Endothelial cell of umbilical vein (primary cell): ENCODE data around the gene PSMB4. TPM values are rescaled to one million over a fixed set of nuclear protein-coding genes. Genes with fewer than 3 reads are reported as not detected.
A peak's percentile ranks its signal among the peaks of the same experiment; 100 is the strongest.
"Not testable (repeated sequence)": the region's sequence is repeated elsewhere in the genome, so short reads cannot be mapped to it uniquely, and the experiment has no call there.

Experiments
- Bru-seq: library from RNA; stranded (reverse); fragments of 400-500 nt; gene quantifications from one replicate; lab custom pipeline; 2021; lab: Mats Ljungman, UMichigan
- BruChase-seq, 2 experiments: library from RNA; stranded (reverse); fragments of 400-500 nt; gene quantifications; one replicate each; lab custom pipeline; 2021; lab: Mats Ljungman, UMichigan
- BruUV-seq: library from RNA; stranded (reverse); fragments of 400-500 nt; replicated peaks from 2 replicates; lab custom pipeline; 2021; lab: Mats Ljungman, UMichigan
- CTCF ChIA-PET: fragments of 300-600, 350-600 bp; sonication (Branson Sonifier 250); formaldehyde crosslinking; loops from one replicate; lab custom pipeline; 2021; ENCODE audit warnings: antibody characterized with exemption, inconsistent platforms; lab: Charles Lee
- POLR2A ChIA-PET: fragments of 300-600, 350-600 bp; sonication (Branson Sonifier 250); formaldehyde crosslinking; loops from one replicate; lab custom pipeline; 2021; ENCODE audit warnings: antibody characterized with exemption, inconsistent platforms; lab: Charles Lee
- DNase-seq: peaks from one replicate; pipeline ENCODE4 v3.0.0-alpha.2; 2011; ENCODE audit warnings: low read depth, low spot score
- FAIRE-seq: peaks from 2 replicates; lab custom pipeline; 2011; peaks lifted over from hg19 to GRCh38; lab: Jason Lieb, UNC
- H2AFZ ChIP-seq: 2 replicates; pipeline ENCODE4 v1.6.0; 2012; ENCODE audit warnings: low read depth, low read length, control low read depth, inconsistent platforms
- H3K27ac ChIP-seq: 2 replicates; pipeline ENCODE4 v1.5.1; 2011; ENCODE audit warnings: low read depth, mild to moderate bottlenecking, control low read depth, low read length, moderate library complexity; ENCODE audit not compliant: insufficient read depth
- H3K27me3 ChIP-seq, 2 experiments: 2 replicates each; pipeline versions ENCODE4 v1.6.0 to v1.6.1; 2011; ENCODE audit warnings: low read length in 2 of 2, mixed read lengths in 1 of 2; ENCODE audit not compliant: control insufficient read depth in 2 of 2, insufficient read depth in 2 of 2
- H3K36me3 ChIP-seq, 2 experiments: 2 replicates in 1 of 2; 3 replicates in 1 of 2; pipeline ENCODE4 v1.5.1; 2011; ENCODE audit warnings: low read length in 2 of 2, mild to moderate bottlenecking in 1 of 2, moderate library complexity in 1 of 2; ENCODE audit not compliant: control insufficient read depth in 2 of 2, insufficient read depth in 2 of 2; ENCODE audit errors: extremely low read depth in 1 of 2
- H3K4me1 ChIP-seq: 3 replicates; pipeline ENCODE4 v1.5.1; 2011; ENCODE audit warnings: mild to moderate bottlenecking, low read length; ENCODE audit not compliant: control insufficient read depth, insufficient read depth; ENCODE audit errors: extremely low read depth
- H3K4me2 ChIP-seq: 2 replicates; pipeline ENCODE4 v1.6.1; 2011; ENCODE audit warnings: low read length, control low read depth, mixed read lengths; ENCODE audit not compliant: insufficient read depth
- H3K4me3 ChIP-seq, 3 experiments: fragments of 200-600 bp in 1 of 3; sonication (generic), shearing (Covaris generic) in 1 of 3; replicated peaks in 1 of 3; 2 replicates each; pipeline ENCODE4 v1.5.1; 2011 to 2016; ENCODE audit warnings: control low read depth in 3 of 3, low read length in 3 of 3, mild to moderate bottlenecking in 2 of 3, inconsistent platforms in 1 of 3, low read depth in 1 of 3, moderate library complexity in 1 of 3; ENCODE audit not compliant: insufficient read depth in 1 of 3
- H3K79me2 ChIP-seq: 2 replicates; pipeline ENCODE4 v1.6.0; 2012; ENCODE audit warnings: low read length, inconsistent platforms; ENCODE audit not compliant: control insufficient read depth, insufficient read depth
- H3K9ac ChIP-seq: replicated peaks from 2 replicates; pipeline ENCODE3; 2011; ENCODE audit warnings: low read length, control low read depth; ENCODE audit not compliant: insufficient read depth; ENCODE audit errors: extremely low read depth
- H3K9me1 ChIP-seq: replicated peaks from 3 replicates; pipeline ENCODE4 v1.6.0; 2011; ENCODE audit warnings: mild to moderate bottlenecking, low read length; ENCODE audit not compliant: control insufficient read depth, insufficient read depth; ENCODE audit errors: extremely low read depth
- H3K9me3 ChIP-seq: replicated peaks from 2 replicates; pipeline ENCODE4 v1.5.1; 2012; ENCODE audit warnings: low read length, inconsistent platforms; ENCODE audit not compliant: control insufficient read depth, insufficient read depth
- H4K20me1 ChIP-seq: replicated peaks from 2 replicates; pipeline ENCODE3; 2011; ENCODE audit warnings: mild to moderate bottlenecking, low read length; ENCODE audit not compliant: control insufficient read depth, insufficient read depth; ENCODE audit errors: extremely low read depth
- EZH2 ChIP-seq: IDR thresholded peaks from 2 replicates; pipeline ENCODE4 v1.6.1; 2012; ENCODE audit warnings: borderline replicate concordance, low read depth, mild to moderate bottlenecking, moderate library complexity, low read length, inconsistent platforms; ENCODE audit not compliant: severe bottlenecking
- FOS ChIP-seq: IDR thresholded peaks from 2 replicates; pipeline ENCODE4 v1.6.1; 2011; ENCODE audit warnings: mild to moderate bottlenecking, low read length, moderate library complexity, borderline replicate concordance; ENCODE audit not compliant: insufficient read depth
- GATA2 ChIP-seq: IDR thresholded peaks from 2 replicates; pipeline ENCODE4 v1.7.0; 2011; ENCODE audit warnings: low read depth, mild to moderate bottlenecking, moderate library complexity, mixed read lengths, low read length; ENCODE audit not compliant: insufficient read length, insufficient read depth
- JUN ChIP-seq: IDR thresholded peaks from 2 replicates; pipeline ENCODE4 v1.6.1; 2011; ENCODE audit warnings: borderline replicate concordance, low read depth; ENCODE audit not compliant: insufficient read length, insufficient read depth
- MYC ChIP-seq: IDR thresholded peaks from one replicate; pipeline ENCODE4 v1.6.1; 2011; ENCODE audit warnings: mild to moderate bottlenecking, low read depth, low read length
- POLR2A ChIP-seq: IDR thresholded peaks from 2 replicates; pipeline ENCODE4 v1.6.1; 2012; ENCODE audit warnings: low read depth, mild to moderate bottlenecking, control low read depth, low read length
- POLR2AphosphoS5 ChIP-seq: IDR thresholded peaks from 2 replicates; pipeline ENCODE4 v1.6.1; 2012; ENCODE audit warnings: low read depth, mild to moderate bottlenecking, control low read depth, low read length, moderate library complexity; ENCODE audit not compliant: insufficient read depth
- dilution Hi-C: fragments of 300-500 bp; cut with MboI; formaldehyde crosslinking; loops from one replicate; pipeline ENCODE4 v1.15.0; 2019; ENCODE audit warnings: low sequenced_read_pairs; ENCODE audit not compliant: extremely low pct_ligation_motif_present
- intact Hi-C: fragments of 100-400 bp; cut with micrococcal nuclease; formaldehyde crosslinking; loops from one replicate; pipeline ENCODE4 v1.10.0; 2022
- long read RNA-seq: library from polyadenylated mRNA; stranded (forward); transcript quantifications from one replicate; pipeline ENCODE4 v2.0.0, GENCODE V29; 2021
- polyA minus RNA-seq, 3 experiments: library from RNA; depleted of rRNA, polyadenylated mRNA; stranded (reverse); fragments of >200 nt; gene quantifications; 1 replicate in 1 of 3; 2 replicates in 2 of 3; pipeline ENCODE4 v1.2.3, GENCODE V29; 2011
- polyA plus RNA-seq, 4 experiments: library from polyadenylated mRNA; depleted of rRNA in 3 of 4; stranded (reverse) in 3 of 4; unstranded in 1 of 4; fragments of >200 nt; gene quantifications; 2 replicates each; pipeline versions ENCODE4 v1.2.1 to v1.2.3, GENCODE V29; 2011 to 2012; ENCODE audit warnings: missing spikeins in 1 of 4
- total RNA-seq: library from RNA; stranded (reverse); gene quantifications from 2 replicates; pipeline ENCODE4 v1.2.3, GENCODE V29; 2021
- TF ChIP-seq, protein P1 (sequence below): IDR thresholded peaks from 2 replicates; pipeline ENCODE4 v1.6.1; 2011; ENCODE audit not compliant: insufficient read depth, insufficient read length
- TF ChIP-seq, protein P2 (sequence below), 2 donors: IDR thresholded peaks; 1 replicate in 1 of 2; 2 replicates in 1 of 2; pipeline ENCODE4 v1.5.1; 2011; ENCODE audit warnings: low read length in 2 of 2, mild to moderate bottlenecking in 2 of 2, moderate library complexity in 2 of 2, control low read depth in 1 of 2, inconsistent platforms in 1 of 2, low read depth in 1 of 2; ENCODE audit not compliant: insufficient read depth in 1 of 2; ENCODE audit errors: extremely low read depth in 1 of 2

The PSMB4 gene
- total RNA-seq (322 and 335 TPM in 2 replicates), polyA plus RNA-seq (835 and 874 TPM in 2 replicates), polyA minus RNA-seq (333 and 375 TPM in 2 replicates), Bru-seq, nascent RNA (percentile 95 among the genes with signal in this experiment), BruChase-seq, experiment 1, labeled RNA remaining after a 6-hour chase (percentile 99 among the genes with signal in this experiment), BruChase-seq, experiment 2, labeled RNA remaining after a 2-hour chase (percentile 98 among the genes with signal in this experiment)
- 578 and 639 TPM in 2 replicates for polyA plus RNA-seq (2011; cell fraction: cytosol; rRNA removed)
- 591 and 673 TPM in 2 replicates for polyA plus RNA-seq (2011; cell fraction: nucleus; rRNA removed)
- 341 and 438 TPM in 2 replicates for polyA plus RNA-seq (2012)
- 259 TPM for polyA minus RNA-seq (2011; cell fraction: cytosol; rRNA and poly(A)+ RNA removed)
- 64.9 and 91.2 TPM in 2 replicates for polyA minus RNA-seq (2011; cell fraction: nucleus; rRNA and poly(A)+ RNA removed)
- long read RNA-seq, transcript PSMB4-201 (7 exons, 964 nt) = major isoform, 164 of 176 reads
- long read RNA-seq, partial matches to known transcripts = 5 of 176 reads
- long read RNA-seq, other reads (novel, unspliced or antisense) = 6 of 176 reads

DNA sequence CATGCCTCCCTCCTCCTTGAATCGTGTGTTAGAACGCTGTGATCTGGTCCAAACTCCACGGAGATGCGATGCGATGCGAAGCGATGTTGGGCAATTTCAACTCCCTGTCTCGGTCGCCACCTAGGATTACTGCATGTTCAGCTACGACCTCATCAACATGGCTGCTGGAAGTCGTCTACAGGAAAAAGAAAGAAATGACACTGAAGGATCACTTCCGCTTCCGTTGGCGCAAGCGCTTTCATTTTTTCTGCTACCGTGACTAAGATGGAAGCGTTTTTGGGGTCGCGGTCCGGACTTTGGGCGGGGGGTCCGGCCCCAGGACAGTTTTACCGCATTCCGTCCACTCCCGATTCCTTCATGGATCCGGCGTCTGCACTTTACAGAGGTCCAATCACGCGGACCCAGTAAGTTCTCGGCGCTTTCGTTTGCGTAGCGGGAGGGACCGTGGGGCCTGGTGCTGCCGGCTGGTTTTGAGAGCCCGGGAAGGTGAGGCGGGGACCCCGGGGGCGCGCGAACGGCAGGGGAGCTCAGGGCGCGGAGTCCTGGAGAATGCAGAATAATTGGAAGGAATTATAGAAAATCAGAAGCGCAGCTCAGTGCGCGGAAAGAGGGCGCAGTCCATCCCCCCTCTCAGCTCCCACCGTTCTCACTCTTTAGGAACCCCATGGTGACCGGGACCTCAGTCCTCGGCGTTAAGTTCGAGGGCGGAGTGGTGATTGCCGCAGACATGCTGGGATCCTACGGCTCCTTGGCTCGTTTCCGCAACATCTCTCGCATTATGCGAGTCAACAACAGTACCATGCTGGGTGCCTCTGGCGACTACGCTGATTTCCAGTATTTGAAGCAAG is at the start of gene PSMB4:
Gene PSMB4, plus strand, starts transcription at position 250 of the 848 bp plus-strand sequence. Its CDS starts 15 bp downstream, at position 265.
- ChIA-PET POLR2A (interaction anchor here (0.7 to 0.9 kb wide), 2 partner anchors 51 to 86 kb away, joined by 3 to 5 read pairs; no protein-coding TSS in a partner anchor), CTCF (interaction anchor here (0.8 to 3.7 kb wide), 8 partner anchors 8 to 118 kb away, joined by 3 to 21 read pairs (median 4); no protein-coding TSS in a partner anchor)
- Histone ChIP-seq H3K79me2 (peaks cover 20% of the 10 kb centered on the region), H3K4me2 (peak within 1 kb of the TSS; percentile 38), H2AFZ (peak within 1 kb of the TSS; percentile 22), H3K9me1 (no peaks in the 10 kb centered on the region), H3K36me3 (peaks cover 13 to 19% of the 10 kb centered on the region in 2 experiments), H3K9ac (peak within 1 kb of the TSS; percentile 86), H3K4me3 (peak within 1 kb of the TSS; percentile 52 to 66 (median 57)), H3K27me3 (no peaks in the 10 kb centered on the region), H3K27ac (peak within 1 kb of the TSS; percentile 79), H3K9me3 (no peaks in the 10 kb centered on the region), H4K20me1 (no peaks in the 10 kb centered on the region), H3K4me1 (peaks cover 6% of the 10 kb centered on the region)
- TF ChIP-seq GATA2 (no peak), EZH2 (no peak), MYC (no peak), POLR2A (peak; percentile 86), POLR2AphosphoS5 (peak; percentile 97), FOS (no peak), JUN (peak; percentile 16)
- TF ChIP-seq, protein P1, sequence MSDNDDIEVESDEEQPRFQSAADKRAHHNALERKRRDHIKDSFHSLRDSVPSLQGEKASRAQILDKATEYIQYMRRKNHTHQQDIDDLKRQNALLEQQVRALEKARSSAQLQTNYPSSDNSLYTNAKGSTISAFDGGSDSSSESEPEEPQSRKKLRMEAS = no peak
- TF ChIP-seq, protein P2, sequence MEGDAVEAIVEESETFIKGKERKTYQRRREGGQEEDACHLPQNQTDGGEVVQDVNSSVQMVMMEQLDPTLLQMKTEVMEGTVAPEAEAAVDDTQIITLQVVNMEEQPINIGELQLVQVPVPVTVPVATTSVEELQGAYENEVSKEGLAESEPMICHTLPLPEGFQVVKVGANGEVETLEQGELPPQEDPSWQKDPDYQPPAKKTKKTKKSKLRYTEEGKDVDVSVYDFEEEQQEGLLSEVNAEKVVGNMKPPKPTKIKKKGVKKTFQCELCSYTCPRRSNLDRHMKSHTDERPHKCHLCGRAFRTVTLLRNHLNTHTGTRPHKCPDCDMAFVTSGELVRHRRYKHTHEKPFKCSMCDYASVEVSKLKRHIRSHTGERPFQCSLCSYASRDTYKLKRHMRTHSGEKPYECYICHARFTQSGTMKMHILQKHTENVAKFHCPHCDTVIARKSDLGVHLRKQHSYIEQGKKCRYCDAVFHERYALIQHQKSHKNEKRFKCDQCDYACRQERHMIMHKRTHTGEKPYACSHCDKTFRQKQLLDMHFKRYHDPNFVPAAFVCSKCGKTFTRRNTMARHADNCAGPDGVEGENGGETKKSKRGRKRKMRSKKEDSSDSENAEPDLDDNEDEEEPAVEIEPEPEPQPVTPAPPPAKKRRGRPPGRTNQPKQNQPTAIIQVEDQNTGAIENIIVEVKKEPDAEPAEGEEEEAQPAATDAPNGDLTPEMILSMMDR (IDR thresholded peaks at IDR 0.05; ENCODE audit: extremely low read depth in 1 of 2, insufficient read depth in 1 of 2, low read depth in 1 of 2, low read length in 2 of 2) = peak in 1 of 2 donors; percentile 26
- FAIRE-seq (peak; percentile 98), DNase-seq (peak; percentile 95)
- intact Hi-C loops = loop anchor here (1.0 to 2.0 kb wide), 4 partner anchors 27 to 118 kb away; partner anchors contain the start of genes RFX5 and SELENBP1
- dilution Hi-C loops = no loop called here
- BruUV-seq = TSS peak; percentile 76

DNA sequence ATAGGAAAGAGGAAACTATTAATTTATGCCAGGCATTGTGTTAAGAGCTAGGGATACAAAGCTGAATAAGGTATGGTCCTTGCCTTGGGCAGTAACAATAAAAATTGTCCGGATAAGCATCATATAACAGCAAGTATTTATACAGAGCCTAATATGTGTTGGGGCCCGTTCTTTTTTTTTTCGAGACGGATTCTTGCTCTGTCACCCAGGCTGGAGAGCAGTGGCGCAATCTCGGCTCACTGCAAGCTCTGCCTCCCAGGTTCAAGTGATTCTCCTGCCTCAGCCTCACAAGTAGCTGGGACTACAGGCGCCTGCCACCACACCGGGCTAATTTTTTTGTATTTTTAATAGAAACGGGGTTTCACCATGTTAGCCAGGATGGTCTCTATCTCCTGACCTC is 49.0 kb upstream of the PSMB4 start:
- POLR2A ChIA-PET = not testable (repeated sequence)

More for the DNA sequence above, 49.0 kb upstream of the PSMB4 start:
- intact Hi-C loops, DNase-seq, H4K20me1 ChIP-seq, H3K27ac ChIP-seq, H3K9me1 ChIP-seq, dilution Hi-C loops, H3K9ac ChIP-seq, H3K79me2 ChIP-seq, BruUV-seq, H3K9me3 ChIP-seq, H3K4me2 ChIP-seq, H3K36me3 ChIP-seq, H3K4me3 ChIP-seq, FAIRE-seq, H3K27me3 ChIP-seq, H2AFZ ChIP-seq: not testable (repeated sequence)
- CTCF ChIA-PET = interaction anchor here (0.9 to 2.2 kb wide), 2 partner anchors 10 to 49 kb away, joined by 3 to 12 read pairs; no protein-coding TSS in a partner anchor
- peaks cover 11% of the 10 kb centered on the region for H3K4me1 ChIP-seq
